Kasumi-1 (cell line): ENCODE results near the gene SPOCK1.

ENCODE experiments used
- DNase-seq, 2 experiments: peaks; one replicate each; lab custom pipeline; 2025; lab: John Stamatoyannopoulos, UW

The SPOCK1 gene

DNA sequence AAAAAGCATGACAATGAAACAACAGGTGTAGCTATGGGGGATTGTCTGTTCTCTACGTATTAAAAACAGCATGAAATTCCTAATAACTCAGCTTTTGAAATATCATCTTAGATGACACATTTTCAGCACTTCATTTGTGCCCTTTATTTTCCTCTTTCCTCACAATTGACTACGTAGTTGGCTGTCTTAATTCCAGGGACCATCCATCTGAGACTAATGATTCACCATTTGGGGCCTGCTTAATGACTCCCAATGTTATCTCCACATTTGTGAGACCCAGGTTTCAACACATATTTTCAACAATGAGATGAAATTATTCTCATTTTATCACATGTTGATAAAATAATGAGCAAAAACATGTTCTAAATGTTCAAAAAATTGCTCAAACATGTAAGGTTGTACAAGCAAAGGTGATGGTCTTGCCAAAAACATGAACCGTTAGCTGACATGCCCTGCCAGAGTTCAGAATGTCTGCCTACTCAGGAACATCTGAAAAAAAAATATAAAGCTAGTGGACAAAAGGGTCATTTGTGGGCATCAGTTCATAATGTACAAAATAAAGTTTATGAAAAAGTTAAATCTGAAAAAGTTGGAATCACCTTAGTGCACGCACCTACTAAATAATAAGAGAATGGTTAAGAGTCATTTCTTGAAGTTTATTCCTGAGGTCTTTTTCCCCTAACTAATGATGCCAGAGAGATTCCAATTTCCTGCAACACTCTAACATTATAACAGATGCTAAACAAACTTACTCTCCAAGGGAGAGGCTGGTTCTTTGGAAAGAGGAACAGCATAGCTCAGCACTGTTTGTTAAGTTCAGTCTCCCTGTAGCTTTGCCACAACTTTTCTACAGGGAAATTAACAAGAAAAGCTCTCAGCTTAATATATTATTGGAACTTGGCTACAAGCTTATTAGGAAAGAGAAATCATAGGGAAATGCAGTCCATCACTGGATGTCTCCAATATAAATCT, 275.5 kb downstream of the SPOCK1 start:
- no peak for DNase-seq

DNA sequence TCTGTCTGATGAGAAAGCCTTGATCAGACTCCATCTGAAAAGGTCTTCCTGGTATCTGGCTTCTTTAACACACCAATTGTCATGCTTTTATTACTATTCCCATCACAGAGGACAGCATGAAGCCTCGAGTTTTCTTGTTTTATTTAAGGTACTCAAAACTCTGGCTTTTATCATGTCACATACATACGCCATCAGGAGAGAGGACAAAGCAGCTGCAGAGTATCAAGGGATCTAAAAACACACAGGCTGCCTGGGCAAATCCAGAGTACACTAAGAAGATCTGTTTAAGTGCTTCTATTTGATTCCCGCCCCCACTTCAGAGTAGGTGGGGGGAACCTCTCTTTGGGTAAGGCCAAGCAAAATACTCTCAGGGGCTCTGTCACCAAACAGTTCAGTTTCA, 277.2 kb downstream of the SPOCK1 start:
- DNase-seq = no peak

DNA sequence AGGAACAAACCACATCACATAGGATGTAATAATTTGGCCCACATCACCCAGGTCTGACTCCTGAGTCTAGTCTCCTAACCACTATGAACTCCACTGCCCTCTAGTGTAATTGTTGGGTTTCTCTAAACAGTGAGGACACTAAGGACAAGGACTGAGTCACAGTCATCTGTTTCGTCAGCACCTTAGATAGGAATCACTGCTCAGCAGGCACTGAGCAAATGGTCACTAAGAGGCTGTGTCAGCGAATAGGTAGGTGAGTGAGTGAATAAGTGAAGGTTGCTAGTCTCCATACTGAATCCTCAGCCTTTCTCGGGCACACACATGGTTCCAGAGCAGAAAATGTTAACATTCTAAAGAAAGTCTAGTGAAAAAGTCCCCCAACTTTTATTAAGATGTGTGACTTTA, 278.6 kb downstream of the SPOCK1 start:
- DNase-seq = peak; percentile 51 to 59

DNA sequence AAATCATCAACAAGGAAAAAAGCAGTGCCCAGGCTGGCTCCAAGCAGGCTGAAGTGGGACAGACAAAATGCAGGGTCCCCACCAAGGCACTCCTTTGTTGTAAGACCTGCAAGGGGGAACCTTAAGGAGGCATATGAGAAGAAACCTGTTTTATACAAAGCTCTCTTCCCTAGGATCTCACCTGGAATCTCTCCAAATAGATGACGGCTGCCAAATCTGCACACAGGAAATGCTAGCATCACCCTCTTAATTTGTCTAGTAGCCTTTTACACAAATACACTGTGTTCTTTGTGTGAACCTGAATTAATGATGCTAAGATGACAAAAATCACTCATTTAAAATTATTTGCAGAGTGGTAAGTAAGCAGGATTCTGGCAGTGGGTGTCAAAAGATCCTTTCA, 280.2 kb downstream of the SPOCK1 start:
- no peak for DNase-seq

DNA sequence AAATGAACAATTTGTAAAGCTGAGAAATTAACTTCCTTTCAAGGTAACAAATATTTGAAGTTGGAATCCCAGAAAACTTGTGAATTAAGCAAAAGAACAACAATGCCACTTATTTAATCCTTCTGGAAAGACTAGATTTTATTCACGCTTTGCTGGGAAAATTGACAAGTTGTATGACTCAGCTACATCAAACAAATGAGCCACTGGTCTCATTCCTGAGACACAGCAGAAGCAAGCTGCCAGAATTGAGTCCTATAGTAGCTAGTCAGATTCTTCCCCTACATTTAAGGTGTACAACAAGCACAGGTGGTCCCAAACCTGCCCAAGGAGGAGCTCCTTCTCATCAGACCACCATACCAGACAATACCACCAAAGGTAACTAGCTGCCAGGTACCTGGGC, 280.7 kb downstream of the SPOCK1 start:
- no peak for DNase-seq

DNA sequence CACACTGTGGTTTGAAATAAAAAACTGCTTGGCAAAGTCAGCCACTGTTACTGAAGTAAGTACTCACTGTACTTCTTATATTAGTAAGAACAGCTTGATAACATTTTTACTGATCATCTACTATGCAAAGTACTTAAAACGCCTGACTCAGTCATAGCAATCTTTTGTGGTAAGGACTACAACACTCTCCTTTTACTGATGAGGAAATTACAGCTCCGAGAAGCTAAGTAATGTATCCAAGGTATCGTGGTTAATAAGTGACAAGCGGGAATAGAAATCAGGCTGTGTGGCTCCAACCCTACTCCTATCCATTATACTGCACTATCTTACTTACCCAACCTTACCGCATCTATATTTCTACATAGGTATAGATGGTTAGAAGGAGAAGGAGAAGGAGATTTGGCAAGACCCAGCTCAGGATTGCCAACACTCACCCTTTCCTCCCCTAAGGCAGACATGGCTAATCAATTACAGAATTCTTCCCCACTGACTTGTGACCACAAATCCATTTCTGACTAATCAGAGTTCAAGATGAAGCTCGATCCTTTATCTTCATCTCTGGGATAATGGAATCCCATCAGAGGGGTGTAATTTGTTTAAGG, 281.4 kb downstream of the SPOCK1 start:
- no peak for DNase-seq

DNA sequence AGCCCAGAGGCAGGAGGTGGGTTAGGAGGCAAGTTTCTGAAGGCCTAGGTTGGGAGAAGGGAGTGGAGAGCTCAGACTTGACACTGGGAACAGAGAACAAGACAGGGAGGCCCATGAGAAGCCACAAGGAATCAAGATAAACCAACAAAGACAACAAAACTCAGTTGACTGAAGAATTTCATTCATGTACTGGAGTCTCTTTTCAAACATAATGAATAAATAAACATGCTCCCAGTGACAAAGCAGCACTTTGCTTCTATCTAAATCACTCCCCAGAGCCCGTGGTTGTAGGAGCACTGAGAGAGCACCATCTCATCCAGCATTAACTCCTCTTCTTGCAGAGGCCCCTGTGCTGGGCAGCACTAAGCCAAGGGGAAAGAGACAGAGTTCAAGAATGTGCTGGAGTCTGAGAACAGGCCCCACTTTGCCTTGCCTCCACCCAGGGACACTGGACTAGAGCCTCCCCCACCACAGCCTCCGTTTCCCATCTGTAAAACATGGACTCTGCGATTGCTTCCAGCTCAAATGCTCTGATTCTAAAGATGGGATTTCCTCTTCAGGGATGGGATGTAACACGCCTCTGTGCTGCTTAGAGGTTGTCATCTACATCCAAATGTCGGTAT, 282.0 kb downstream of the SPOCK1 start:
- DNase-seq = no peak

DNA sequence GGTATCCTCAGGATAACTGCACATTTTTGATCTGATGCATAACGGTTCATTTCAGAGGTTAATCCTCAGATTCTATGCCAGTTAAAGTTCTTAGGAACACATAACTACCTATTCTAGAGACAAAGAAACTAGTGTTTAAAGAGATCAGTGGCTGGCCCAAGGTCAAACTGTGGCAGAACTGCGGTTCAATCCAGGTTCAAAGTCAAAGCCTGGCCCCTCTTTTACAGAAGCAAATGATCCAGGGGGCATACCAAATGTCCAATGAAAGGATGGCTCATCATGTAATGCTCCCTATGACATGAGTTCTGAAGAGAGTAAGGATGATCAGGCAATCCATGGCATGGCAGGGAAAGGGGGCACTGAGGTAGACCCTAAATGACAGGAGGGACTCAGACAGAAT, 283.3 kb downstream of the SPOCK1 start:
- no peak for DNase-seq

DNA sequence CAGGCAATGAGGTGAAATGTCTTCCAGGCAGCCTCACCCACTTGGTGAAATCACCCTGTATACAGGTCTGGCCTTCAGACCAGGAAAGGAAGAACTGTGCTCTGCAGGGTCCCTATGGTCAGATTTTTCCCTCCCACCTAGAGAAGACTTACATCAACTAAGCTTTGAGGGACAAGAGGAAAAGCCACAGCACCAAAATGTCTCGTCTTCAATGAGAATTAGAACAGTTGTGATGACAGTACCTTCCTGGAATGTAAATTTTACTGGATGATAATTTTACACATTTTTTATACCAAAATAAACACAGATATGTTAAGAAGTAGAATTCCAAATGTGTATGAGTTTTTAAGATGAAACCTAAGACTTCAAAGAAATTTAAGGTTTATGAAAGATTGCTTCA, 283.9 kb downstream of the SPOCK1 start:
- no peak for DNase-seq

DNA sequence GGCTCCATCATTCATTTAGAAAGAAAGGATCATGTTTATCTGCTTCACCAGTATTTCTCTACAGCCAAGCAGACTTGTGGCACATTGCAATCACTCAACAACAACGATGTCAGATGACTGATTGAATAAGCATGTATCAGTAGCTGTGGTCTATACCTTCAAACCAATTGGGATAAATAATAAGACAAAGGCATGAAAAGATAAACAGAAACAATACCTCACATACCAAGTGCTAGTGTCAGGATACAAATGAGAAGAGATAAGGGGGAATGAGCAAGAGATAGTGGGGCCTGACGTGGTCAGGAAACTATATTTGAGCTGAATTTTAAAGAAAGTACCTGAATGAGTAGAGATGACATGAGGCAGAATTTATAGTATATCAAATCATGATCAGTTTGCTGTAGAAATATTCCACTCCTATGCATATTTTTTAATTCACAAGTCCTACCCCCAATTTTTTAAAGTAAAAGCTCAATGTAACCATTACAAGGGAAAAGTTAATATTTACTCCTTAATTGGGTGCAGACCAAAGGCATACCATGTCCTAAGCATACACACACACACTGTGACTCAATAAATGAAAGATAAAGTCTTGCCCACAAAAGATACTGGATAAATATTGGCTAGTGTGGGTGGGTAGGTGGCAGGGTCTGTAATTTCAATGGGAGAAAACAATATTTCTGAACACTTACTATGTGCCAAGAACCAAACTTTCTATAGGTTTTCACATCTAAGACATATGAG, 284.5 kb downstream of the SPOCK1 start:
- no peak for DNase-seq

DNA sequence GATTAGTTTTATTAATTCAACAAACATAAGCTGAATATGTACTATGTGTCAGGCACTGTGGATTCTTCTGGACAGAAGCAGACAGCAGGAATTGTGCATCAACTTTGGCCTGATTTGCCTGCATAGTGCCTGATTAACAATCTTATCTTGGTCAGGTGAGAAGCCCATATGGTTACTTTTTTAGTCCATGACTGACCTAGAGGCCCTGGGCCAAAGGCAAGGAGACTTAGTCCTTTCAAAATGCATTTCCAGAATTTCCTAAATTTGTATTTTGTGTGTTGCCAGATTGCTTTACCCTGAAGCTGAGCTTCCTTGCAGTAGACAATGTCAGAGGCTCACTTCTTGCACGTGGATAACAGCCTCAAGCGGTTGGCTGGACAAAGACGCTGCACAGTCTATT, 286.7 kb downstream of the SPOCK1 start:
- DNase-seq = no peak

DNA sequence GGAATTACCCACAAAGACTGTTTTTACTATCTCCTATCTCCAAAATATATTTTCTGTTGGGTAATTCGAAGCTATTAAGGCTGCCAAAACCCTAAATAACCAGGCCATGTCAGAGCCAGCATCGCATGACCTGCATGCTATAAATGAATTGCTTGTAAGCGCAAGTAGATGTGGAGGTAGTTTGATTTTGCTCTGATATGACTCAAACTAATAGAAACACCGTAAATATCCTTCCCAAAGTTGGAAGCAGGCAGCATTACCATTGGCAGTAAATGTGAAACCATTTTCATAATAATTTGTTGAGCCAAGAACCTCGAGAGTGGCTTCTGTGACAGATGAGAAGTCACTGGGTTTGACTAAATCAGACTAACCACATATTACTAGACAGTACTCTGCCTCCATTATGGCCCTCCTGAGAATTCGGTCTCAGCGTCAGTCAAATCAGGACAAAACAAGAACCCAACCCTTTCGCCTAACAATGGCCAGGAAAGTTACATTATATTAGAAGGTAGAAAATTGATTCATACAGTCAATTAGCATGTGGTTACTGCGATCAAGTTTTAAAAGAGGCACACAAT, 289.8 kb downstream of the SPOCK1 start:
- DNase-seq = no peak

DNA sequence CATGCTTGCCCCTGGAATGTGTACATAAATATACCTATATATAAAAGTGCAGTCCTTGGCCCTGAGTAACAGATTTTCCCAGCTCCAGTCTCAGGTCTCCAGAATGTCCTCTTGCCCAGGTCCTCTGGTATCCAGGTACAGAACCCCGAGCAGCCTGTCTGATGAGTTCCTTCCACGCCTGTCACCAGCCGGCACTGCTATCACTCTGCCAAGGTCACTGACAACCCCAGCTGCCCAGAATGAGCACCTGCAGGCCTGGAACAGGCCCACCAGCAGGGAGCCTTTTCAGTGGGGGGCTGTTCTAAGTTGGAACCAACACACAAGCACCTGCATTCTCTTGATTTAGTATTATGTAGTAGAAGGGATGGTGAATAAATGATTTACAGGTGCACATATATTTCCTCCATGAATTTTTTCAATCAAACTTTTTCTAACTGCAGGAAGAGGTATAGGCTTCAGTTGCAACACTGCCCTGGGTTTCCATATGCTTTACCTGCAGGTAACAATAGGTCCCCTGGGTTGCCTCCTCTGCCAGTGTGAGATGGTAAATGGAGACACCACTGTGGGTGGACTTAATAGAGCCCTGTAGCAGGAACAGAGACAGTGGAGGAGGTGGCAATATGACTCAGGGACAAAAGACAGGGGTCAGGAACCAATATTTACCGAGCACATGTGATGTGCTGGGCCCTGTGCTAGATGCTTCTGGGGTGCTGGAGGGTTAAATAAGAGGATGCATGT, 291.9 kb downstream of the SPOCK1 start:
- DNase-seq = no peak

DNA sequence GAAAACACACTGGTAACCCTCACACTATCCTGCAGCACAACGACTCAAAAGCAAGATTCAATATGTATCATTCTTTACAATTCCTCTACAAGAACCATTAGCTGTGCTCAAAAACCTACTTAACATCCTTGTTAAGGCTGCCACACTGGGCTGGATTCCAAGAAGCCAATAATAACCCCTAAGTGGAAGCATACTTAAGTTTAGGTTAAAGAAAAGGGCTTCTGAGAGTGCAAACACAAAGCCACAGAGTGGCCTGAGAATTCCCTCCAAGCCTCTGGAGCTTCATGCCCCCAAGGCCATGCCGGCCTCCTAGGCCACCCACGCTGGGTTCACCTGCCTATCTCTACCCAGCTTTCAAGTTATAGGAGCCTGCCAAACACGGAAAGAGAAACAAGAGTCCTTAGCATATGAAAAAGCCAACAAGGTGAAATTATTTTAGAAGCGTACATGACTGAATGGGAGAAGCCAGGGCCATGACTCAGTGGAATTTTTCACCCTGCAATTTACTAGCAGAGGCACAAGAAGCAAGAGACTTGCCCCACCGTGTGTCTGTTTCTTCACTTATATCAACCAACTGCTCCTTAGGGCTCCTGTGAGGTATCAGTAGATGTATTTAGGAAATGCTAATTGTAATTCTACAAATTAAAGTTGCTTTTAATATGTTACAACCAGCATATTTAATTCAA, 293.0 kb downstream of the SPOCK1 start:
- no peak for DNase-seq

DNA sequence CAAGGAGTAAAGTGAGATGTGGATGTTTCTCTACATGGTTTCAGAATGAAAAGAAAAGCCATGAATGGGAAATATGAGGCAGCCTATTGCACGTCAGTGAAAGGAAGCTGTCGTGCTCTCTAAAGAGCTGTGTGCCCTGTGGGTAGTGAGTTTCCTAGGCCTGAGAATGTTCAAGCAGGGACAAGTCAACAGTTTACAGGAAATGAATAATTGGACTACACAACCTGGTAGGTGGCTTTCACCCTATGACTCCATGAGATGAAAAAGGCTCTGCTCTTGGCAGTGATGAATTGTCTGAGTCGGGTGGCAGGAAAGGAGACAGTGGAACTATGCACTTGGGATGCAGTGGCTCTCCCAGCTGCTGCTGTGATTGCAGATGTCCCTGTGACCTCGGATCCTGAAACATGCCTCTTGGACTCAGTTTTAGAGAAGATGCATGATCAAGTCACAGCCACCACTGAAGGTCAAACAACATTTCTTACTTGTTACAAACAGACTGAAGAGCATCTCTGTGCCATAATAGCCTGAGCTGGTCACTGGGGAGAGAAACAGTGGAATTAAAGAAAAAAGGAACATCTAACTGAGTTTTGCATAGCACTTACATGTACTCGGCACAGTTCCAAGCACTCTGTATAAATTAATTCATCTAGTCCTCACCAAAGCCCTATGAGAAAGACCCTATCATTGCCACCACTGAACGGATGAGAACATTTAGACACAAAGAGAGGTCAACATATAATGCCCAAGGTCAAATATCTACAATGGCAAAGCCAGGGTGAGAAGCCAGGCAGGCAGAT, 293.7 kb downstream of the SPOCK1 start:
- DNase-seq = no peak

DNA sequence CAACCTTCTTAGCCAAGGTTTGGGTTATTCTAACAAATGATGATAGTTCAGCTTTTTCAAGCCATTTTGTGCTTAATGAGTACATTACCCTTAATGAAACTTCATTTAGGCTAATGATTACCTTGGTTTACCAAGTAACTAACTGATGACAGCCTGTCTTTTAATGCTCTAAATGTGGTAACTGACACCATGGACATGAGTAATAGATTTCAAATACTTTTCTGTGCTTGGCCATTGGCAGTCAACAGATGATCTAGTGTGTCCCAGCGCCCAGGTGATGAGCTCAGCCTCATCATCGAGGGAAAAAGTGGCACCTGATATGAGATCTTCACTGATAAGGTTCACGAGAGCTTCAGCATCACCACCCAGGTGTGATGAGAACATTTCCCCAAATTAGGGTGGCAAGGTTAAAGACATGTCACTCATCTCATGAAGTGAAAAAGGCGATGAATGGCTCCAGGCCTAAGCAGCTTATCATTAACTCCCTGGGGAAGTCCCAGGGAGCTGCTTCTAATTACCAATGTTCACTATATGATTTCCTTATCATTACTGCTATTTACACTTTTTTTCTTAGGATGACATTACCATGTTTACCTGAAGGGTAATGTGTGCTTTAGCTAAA, 296.0 kb downstream of the SPOCK1 start:
- DNase-seq = no peak

DNA sequence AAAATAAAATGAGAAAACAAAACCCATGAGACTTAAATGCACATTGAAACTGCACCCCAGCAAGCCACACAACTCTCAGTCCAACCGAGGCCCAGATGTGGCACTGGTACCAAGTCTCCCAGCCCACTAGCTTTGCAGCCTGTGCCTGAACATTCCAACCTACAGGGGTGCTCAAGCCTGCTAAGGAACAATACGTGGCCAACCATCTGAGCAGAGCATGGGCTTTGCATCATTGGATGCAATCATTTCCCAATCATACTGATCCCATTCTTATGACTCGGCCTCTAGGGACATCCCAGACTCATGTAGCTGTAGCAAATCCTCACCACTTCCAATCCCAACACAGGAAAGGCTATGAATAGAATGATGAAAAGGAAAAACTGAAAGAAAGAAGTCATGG, 297.2 kb downstream of the SPOCK1 start:
- DNase-seq = no peak

DNA sequence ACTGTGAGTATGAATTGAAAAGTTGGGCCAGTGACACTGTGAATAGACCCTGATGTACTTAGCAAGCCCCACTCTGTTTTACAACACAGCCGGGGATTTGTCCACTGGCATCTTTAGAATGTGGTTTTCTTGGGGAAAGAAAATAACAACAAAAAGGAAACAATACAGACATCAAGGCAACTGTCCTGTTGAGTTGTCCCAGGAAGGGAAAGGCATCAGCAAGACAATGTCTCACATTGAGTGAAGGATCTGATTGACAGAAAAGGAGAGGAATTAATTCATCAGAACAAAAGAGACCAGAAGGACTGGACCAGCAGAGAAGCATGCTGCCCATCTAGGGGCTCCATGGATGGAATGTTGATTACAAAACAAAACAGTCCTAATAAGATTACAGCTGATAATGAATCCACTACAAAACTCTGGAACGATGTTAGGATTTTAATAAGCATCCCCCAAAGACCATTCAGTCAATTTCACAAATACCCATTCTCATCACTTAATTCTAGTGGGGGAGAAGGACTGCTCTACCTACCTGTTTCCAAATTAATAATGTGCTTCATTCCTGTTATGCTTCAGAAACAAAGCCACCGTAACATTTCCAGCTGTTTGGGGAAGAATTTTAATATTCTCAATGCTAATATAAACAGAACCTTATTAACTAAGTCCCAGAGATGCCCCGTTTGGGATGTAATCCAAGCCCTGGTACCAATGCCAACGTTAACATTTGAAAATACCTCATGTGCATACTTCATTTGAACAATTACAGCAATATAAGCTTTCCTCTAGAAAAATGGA, 298.0 kb downstream of the SPOCK1 start:
- DNase-seq = no peak

DNA sequence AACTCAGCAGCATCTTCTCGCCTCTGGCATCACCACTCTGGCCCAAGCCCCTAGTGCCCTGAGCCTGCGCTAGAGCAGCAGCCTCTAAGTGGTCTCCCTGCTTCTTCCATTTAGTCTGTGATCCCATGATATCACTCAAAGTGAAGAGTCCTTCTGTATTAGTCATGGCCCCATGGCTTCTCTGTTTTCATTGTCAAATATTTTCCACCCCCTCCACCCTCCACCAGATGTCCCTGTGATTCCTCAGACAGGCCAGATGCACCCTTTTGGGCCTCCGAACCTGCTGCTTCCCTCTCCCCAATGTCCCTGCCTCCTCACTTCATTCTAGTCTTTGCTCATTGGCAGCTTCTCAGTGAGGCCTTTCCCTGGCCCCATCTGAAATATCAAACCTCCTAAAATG, 299.2 kb downstream of the SPOCK1 start:
- no peak for DNase-seq
